GM21423 (cell line): ENCODE results near the gene YWHAQ.

ENCODE experiments used
- ATAC-seq: cut with Tn5 transposase; IDR thresholded peaks from one replicate; pipeline ENCODE4 v1.9.1; 2021; ENCODE audit warnings: mild to moderate bottlenecking, moderate library complexity; ENCODE audit not compliant: unreplicated experiment

YWHAQ gene

GRCh38 chr2:9655441-9656269, 24.9 kb upstream of the YWHAQ start:
- peak; percentile 56 for ATAC-seq

GRCh38 chr2:9654452-9655100, 23.8 kb upstream of the YWHAQ start:
- no peak for ATAC-seq

- no peak for ATAC-seq
These were observed 22.9 kb upstream of the YWHAQ start for GRCh38 chr2:9653485-9654271.

- ATAC-seq, result no peak
These were observed 22.2 kb upstream of the YWHAQ start for GRCh38 chr2:9652898-9653479.

GRCh38 chr2:9652267-9652666, 21.5 kb upstream of the YWHAQ start:
- no peak for ATAC-seq

GRCh38 chr2:9650119-9650821, 19.5 kb upstream of the YWHAQ start:
- no peak for ATAC-seq

GRCh38 chr2:9649261-9649660, 18.5 kb upstream of the YWHAQ start:
- no peak for ATAC-seq

GRCh38 chr2:9648821-9649220, 18.0 kb upstream of the YWHAQ start:
- ATAC-seq, result no peak

- no peak for ATAC-seq
These were observed 17.1 kb upstream of the YWHAQ start for GRCh38 chr2:9647884-9648283.

GRCh38 chr2:9646196-9647030, 15.6 kb upstream of the YWHAQ start:
- no peak for ATAC-seq

GRCh38 chr2:9644603-9645002, 13.8 kb upstream of the YWHAQ start:
- no peak for ATAC-seq

GRCh38 chr2:9644021-9644420, 13.2 kb upstream of the YWHAQ start:
- no peak for ATAC-seq

GRCh38 chr2:9641641-9642040, 10.8 kb upstream of the YWHAQ start:
- ATAC-seq, result no peak

- ATAC-seq, result no peak
These were observed 9.8 kb upstream of the YWHAQ start for GRCh38 chr2:9640403-9641104.

GRCh38 chr2:9639740-9640343, 9.0 kb upstream of the YWHAQ start:
- no peak for ATAC-seq

GRCh38 chr2:9639000-9639602, 8.3 kb upstream of the YWHAQ start:
- ATAC-seq, result no peak

GRCh38 chr2:9638532-9638931, 7.7 kb upstream of the YWHAQ start:
- ATAC-seq, result no peak

GRCh38 chr2:9637330-9637729, 6.5 kb upstream of the YWHAQ start:
- no peak for ATAC-seq
